ENCODE results near the gene NAT9.

GRCh38 chr17:74796866-74797265 is 20.7 kb upstream of the NAT9 start:
- TF ChIP-seq MYC (IDR thresholded peaks at IDR 0.05; ENCODE audit: low read depth, low read length) = no peak
- no peak for TF ChIP-seq JUN (IDR thresholded peaks at IDR 0.05; ENCODE audit: borderline replicate concordance, insufficient read depth, insufficient read length, low read depth)
- TF ChIP-seq POLR2AphosphoS5 (IDR thresholded peaks at IDR 0.05; ENCODE audit: insufficient read depth, low read depth, low read length) = no peak
- TF ChIP-seq GATA2 (IDR thresholded peaks at IDR 0.05; ENCODE audit: insufficient read depth, insufficient read length, low read depth, low read length) = no peak
- no peak for TF ChIP-seq CTCF (IDR thresholded peaks at IDR 0.05; ENCODE audit: extremely low read depth in 1 of 2, insufficient read depth in 1 of 2, low read depth in 1 of 2, low read length in 2 of 2)
- no peak for TF ChIP-seq POLR2A (IDR thresholded peaks at IDR 0.05; ENCODE audit: low read depth, low read length)
- TF ChIP-seq FOS (IDR thresholded peaks at IDR 0.05; ENCODE audit: borderline replicate concordance, insufficient read depth, low read length) = no peak
- no peak for TF ChIP-seq EZH2 (IDR thresholded peaks at IDR 0.05; ENCODE audit: borderline replicate concordance, low read depth, low read length, severe bottlenecking)

All from endothelial cell of umbilical vein (primary cell).